HepG2 (cell line): Measurements from ENCODE around the gene ZSCAN21. TPM values are rescaled to one million over a fixed set of nuclear protein-coding genes. Genes with fewer than 3 reads are reported as not detected.

ENCODE experiments used
- ATM ChIP-seq: fragments of 450-650 bp; IDR thresholded peaks from 2 replicates; pipeline ENCODE4 v1.7.1; 2017; ENCODE audit warnings: mild to moderate bottlenecking, borderline replicate concordance
- BRCA1 ChIP-seq: sonication (generic); formaldehyde crosslinking; IDR thresholded peaks from 2 replicates; pipeline ENCODE4 v1.4.0; 2020; ENCODE audit warnings: missing genetic modification reagents
- ETV5 ChIP-seq: IDR thresholded peaks from 2 replicates; pipeline ENCODE4 v1.6.1; 2018; ENCODE audit warnings: missing biosample characterization, missing genetic modification reagents, inconsistent platforms, borderline replicate concordance
- KDM5A ChIP-seq: fragments of 200-600 bp; sonication (generic); IDR thresholded peaks from 2 replicates; pipeline ENCODE4 v1.7.0; 2018; ENCODE audit warnings: antibody characterized with exemption, mild to moderate bottlenecking, low read length, borderline replicate concordance
- RFX5 ChIP-seq: IDR thresholded peaks from 2 replicates; pipeline ENCODE4 v1.6.1; 2011; ENCODE audit warnings: low read depth, low read length, improper control_type of control experiment
- SMAD3 ChIP-seq: sonication (generic); formaldehyde crosslinking; IDR thresholded peaks from 2 replicates; pipeline ENCODE4 v1.4.0; 2020; ENCODE audit warnings: missing genetic modification reagents
- ZKSCAN5 ChIP-seq: sonication (generic); formaldehyde crosslinking; IDR thresholded peaks from 2 replicates; pipeline ENCODE4 v1.5.1; 2020; ENCODE audit warnings: mild to moderate bottlenecking, missing genetic modification reagents
- ZNF142 ChIP-seq: sonication (generic); formaldehyde crosslinking; IDR thresholded peaks from 2 replicates; pipeline ENCODE4 v1.4.0; 2020; ENCODE audit warnings: missing genetic modification reagents
- ZNF160 ChIP-seq: sonication (generic); formaldehyde crosslinking; IDR thresholded peaks from 2 replicates; pipeline ENCODE4 v1.8.0; 2022; ENCODE audit warnings: mild to moderate bottlenecking, inconsistent platforms, missing genetic modification reagents
- ZNF256 ChIP-seq: sonication (generic); formaldehyde crosslinking; conservative IDR thresholded peaks from 2 replicates; pipeline ENCODE4 v1.4.0; 2020; ENCODE audit warnings: missing genetic modification reagents
- ZNF646 ChIP-seq: sonication (generic); formaldehyde crosslinking; IDR thresholded peaks from 2 replicates; pipeline ENCODE4 v1.9.0; 2021; ENCODE audit warnings: mild to moderate bottlenecking, missing genetic modification reagents
- ZNF740 ChIP-seq: sonication (generic); formaldehyde crosslinking; IDR thresholded peaks from 2 replicates; pipeline ENCODE4 v1.4.0; 2020; ENCODE audit warnings: missing genetic modification reagents
- ZNF777 ChIP-seq: sonication (generic); formaldehyde crosslinking; IDR thresholded peaks from 2 replicates; pipeline ENCODE4 v1.4.0; 2020; ENCODE audit warnings: missing genetic modification reagents
- polyA plus RNA-seq, 8 experiments: library from polyadenylated mRNA; depleted of rRNA in 3 of 8; stranded (reverse) in 7 of 8; unstranded in 1 of 8; fragments of >200 nt; fragmentation: Illumina TruSeq in 4 of 8; extraction: Trizol in 4 of 8; gene quantifications; 2 replicates each; pipeline versions ENCODE4 v1.2.1 to v1.2.3, GENCODE V29; 2011 to 2016; ENCODE audit warnings: low read depth in 4 of 8, missing spikeins in 1 of 8, mixed read lengths in 1 of 8; ENCODE audit not compliant: insufficient read depth in 1 of 8
- total RNA-seq, 5 experiments: library from RNA; depleted of rRNA; stranded (reverse); fragments of >200 nt; fragmentation: Illumina TruSeq; extraction: Trizol; gene quantifications; 2 replicates each; pipeline ENCODE4 v1.2.3, GENCODE V29; 2016; ENCODE audit warnings: low read depth in 1 of 5
- TF ChIP-seq, protein P1 (sequence below): sonication (generic); formaldehyde crosslinking; IDR thresholded peaks from 2 replicates; pipeline ENCODE4 v1.5.0; 2020; ENCODE audit warnings: missing genetic modification reagents

Gene ZSCAN21
- total and polyA plus RNA-seq, 2 of the 13 experiments (the other 11 are each of a cell fraction or from before 2014, with no cell fraction given), result 7.0 to 10.0 TPM

DNA sequence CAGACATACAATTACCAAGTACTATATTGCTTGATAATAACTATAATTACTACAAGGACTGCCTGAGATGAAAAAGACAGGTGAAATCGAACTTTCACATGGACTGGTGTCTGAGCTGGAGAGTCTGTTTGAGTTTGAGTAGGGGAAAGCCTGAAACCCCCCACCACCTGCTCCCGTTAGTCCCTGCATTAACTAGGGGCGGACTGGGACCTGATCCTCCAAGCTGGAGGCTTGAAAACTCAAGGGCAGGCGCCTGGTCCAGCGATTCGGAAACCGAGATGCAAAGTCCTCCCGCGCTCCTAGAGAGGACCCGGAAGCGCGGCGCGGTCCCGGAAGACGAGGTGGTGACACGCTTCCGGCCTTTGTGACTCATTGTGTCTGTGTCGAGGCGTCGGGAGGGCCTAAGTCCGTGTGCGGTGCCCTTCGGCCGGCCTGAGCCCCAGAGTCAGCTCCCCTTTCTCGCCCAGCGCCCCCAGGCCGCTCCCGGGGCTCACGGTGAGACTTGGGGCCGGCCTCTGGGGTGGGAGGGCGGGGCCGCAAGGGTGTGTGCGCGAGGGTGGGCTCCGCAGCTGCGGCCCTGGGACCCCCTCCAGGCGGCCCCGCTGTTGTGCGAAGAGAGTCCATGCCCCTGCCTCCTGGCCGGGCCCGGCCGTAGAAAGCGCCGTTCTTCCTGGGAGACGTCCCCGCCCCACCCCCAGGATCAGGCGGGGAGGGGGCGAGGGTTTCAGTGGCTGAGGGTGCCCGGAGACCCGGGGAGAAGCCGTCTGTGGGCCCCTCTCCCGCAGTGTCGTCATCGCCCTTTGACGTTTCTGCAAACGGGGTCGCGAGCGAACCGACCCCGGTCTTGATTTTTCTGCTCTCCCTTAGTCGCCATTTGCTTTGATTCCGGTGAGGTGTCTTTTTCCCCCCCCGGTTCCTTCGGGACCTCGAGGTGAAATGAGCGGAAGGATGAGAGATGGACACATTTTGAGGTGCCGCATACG, 34.1 kb upstream of the ZSCAN21 start, which contains the start of gene ZKSCAN1 (continued):
- TF ChIP-seq, protein P1, sequence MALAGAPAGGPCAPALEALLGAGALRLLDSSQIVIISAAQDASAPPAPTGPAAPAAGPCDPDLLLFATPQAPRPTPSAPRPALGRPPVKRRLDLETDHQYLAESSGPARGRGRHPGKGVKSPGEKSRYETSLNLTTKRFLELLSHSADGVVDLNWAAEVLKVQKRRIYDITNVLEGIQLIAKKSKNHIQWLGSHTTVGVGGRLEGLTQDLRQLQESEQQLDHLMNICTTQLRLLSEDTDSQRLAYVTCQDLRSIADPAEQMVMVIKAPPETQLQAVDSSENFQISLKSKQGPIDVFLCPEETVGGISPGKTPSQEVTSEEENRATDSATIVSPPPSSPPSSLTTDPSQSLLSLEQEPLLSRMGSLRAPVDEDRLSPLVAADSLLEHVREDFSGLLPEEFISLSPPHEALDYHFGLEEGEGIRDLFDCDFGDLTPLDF, result 0 out of 2 replicates have a peak, but pooled peaks have one; percentile 41
- TF ChIP-seq ZNF142 (CRISPR knock-in tag) (peak; percentile 33; the same call in 1 of the 2 replicates), ZNF160 (CRISPR knock-in tag) (no peak; the same call in 1 of the 2 replicates), RFX5 (no peak), ZKSCAN5 (no peak), ETV5 (peak; percentile 94), ATM (no peak), BRCA1 (CRISPR knock-in tag) (peak; percentile 44; the same call in 1 of the 2 replicates), ZNF646 (CRISPR knock-in tag) (no peak), ZNF777 (CRISPR knock-in tag) (0 out of 2 replicates have a peak, but pooled peaks have one; percentile 12), ZNF740 (CRISPR knock-in tag) (no peak), ZNF256 (CRISPR knock-in tag) (no peak), SMAD3 (CRISPR knock-in tag) (peak; percentile 89), KDM5A (no peak; the same call in 1 of the 2 replicates)
